GM21528 (cell line): Measurements from ENCODE around the gene SNX21.
A peak's percentile ranks its signal among the peaks of the same experiment; 100 is the strongest.
"Not testable (repeated sequence)": the region's sequence is repeated elsewhere in the genome, so short reads cannot be mapped to it uniquely, and the experiment has no call there.

Experiments
- ATAC-seq: cut with Tn5 transposase; IDR thresholded peaks from one replicate; pipeline ENCODE4 v1.9.1; 2021; ENCODE audit warnings: mild to moderate bottlenecking, moderate library complexity; ENCODE audit not compliant: unreplicated experiment, low FRiP score

Gene SNX21

GRCh38 chr20:45848421-45848820 is 14.8 kb downstream of the SNX21 start:
- ATAC-seq = no peak

- no peak for ATAC-seq
These were observed 15.5 kb downstream of the SNX21 start for GRCh38 chr20:45848969-45849582.

GRCh38 chr20:45850238-45850637 is 16.6 kb downstream of the SNX21 start:
- ATAC-seq = no peak

GRCh38 chr20:45850926-45851325 is 17.3 kb downstream of the SNX21 start:
- no peak for ATAC-seq

GRCh38 chr20:45851501-45851900 is 17.9 kb downstream of the SNX21 start:
- no peak for ATAC-seq

GRCh38 chr20:45852326-45852725 is 18.7 kb downstream of the SNX21 start:
- no peak for ATAC-seq

GRCh38 chr20:45853484-45853883 is 19.9 kb downstream of the SNX21 start:
- ATAC-seq = no peak

GRCh38 chr20:45857114-45857881 is 23.7 kb downstream of the SNX21 start, which contains the start of the genes ACOT8 and ZSWIM3:
Gene ACOT8 (minus strand): TSS chr20:45857392. CDS start chr20:45857315, 77 bp downstream.
Gene ZSWIM3 (plus strand): TSS chr20:45857614. CDS start chr20:45857826, 212 bp downstream.
- ATAC-seq = peak; percentile 95

GRCh38 chr20:45857882-45858216 is 24.2 kb downstream of the SNX21 start:
- ATAC-seq = peak; percentile 32

GRCh38 chr20:45859916-45860315 is 26.3 kb downstream of the SNX21 start:
- no peak for ATAC-seq

- no peak for ATAC-seq
These were observed 27.1 kb downstream of the SNX21 start for GRCh38 chr20:45860560-45861220.

- ATAC-seq = no peak
These were observed 27.8 kb downstream of the SNX21 start for GRCh38 chr20:45861221-45862075.

- no peak for ATAC-seq
These were observed 30.2 kb downstream of the SNX21 start for GRCh38 chr20:45863543-45864470.

- no peak for ATAC-seq
These were observed 32.9 kb downstream of the SNX21 start for GRCh38 chr20:45866454-45866853.

- no peak for ATAC-seq
These were observed 33.7 kb downstream of the SNX21 start for GRCh38 chr20:45867136-45867818.

GRCh38 chr20:45867819-45868176 is 34.2 kb downstream of the SNX21 start:
- ATAC-seq = no peak

- ATAC-seq = no peak
These were observed 39.0 kb downstream of the SNX21 start for GRCh38 chr20:45872626-45873025.

- ATAC-seq = no peak
These were observed 40.0 kb downstream of the SNX21 start for GRCh38 chr20:45873409-45874103.

GRCh38 chr20:45874104-45874481 is 40.5 kb downstream of the SNX21 start:
- not testable (repeated sequence) for ATAC-seq
